Stimulated activated CD4-positive, alpha-beta T cell treated with anti-CD3 and anti-CD28 coated beads, Interleukin-1b, Interleukin-23, amount 100 ng/mL, for 1 hour (primary cell): ENCODE measurements around the gene GABRB1.

ENCODE experiments used
- DNase-seq, 2 donors: peaks; one replicate each; pipeline ENCODE4 v3.0.0-alpha.2; 2020; ENCODE audit warnings: low read depth in 2 of 2

GABRB1 gene

DNA sequence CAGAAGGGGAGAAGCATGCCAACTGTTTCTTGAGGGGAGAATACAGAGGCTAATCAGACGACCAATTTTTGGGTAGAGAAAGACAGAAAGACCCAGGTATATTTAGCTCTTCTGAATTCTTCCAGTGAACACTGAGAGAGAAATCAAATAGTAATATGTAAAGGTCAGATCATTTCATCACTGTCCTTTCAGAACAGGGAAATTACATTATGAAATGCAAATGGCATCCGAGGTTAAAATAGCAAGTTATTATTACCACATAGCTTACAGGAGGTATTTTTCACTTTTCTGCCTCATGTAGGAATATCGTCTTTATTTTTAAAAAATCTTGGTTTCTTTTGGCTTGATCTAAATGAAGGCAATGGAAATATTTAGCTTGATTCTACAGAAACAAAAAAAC lies 18.0 kb downstream of the GABRB1 start:
- no peak for DNase-seq

DNA sequence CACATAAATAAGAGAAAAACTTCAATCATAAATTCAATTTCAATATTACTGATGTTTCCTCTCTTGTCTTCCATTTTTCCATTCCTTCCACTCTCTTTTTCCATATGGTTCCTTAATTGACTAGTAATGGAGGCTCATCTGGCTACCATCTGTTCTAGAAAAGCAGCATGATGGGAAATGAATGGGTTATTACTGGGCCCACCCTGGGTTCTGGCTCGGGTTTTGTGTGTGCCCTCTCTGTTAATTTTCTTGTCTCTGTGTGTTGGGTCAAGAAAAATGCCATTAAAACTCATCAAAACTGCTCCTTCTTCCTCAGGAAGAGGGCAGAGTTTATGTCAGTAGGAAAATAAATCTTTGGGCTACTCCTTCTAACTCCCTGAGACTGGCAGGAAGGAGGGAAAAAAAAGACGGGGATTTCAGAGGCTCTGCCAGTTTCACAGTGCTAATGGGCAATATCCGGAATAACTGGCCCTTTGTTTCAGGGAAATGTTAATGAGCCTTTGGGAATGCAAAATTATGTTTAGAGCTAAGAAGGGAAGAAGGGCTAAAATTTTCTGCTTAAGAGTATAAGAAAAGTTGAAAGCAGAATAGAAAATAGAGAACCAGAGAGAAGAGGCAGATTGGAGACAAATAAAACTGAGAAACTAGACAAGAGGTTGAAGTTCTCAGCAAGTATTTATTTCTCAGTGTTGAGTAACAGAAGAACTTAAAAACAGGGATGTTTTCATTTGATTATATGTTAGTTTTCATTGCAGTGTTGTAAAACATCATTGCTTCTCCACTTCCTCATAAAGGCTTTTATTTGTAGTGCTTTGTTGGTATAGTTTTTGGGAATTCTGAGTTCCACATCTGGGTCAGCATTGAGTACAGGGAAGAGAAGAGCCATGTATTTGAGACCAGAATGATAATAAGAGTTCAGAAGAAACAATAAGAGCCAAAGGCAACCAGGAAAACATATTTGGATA lies 19.7 kb downstream of the GABRB1 start:
- DNase-seq = no peak

DNA sequence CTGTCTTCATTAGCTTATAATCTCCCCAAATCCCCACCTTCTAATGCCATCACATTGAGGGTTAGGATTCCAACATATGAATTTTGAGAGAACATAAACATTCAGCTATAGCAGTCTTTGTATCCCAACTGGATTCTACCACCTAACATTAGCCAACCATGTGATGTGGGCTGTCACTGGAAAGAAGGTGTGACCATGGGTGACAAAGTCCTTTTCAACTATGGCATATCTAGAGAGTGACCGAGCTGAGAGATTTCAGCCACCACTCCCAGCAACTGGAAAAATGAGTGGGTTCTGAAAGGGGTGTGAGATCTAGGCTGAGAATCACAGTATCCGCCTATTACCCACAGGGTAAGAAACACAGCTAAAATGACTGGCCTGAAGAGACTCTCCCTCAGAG lies 22.1 kb downstream of the GABRB1 start:
- no peak for DNase-seq

DNA sequence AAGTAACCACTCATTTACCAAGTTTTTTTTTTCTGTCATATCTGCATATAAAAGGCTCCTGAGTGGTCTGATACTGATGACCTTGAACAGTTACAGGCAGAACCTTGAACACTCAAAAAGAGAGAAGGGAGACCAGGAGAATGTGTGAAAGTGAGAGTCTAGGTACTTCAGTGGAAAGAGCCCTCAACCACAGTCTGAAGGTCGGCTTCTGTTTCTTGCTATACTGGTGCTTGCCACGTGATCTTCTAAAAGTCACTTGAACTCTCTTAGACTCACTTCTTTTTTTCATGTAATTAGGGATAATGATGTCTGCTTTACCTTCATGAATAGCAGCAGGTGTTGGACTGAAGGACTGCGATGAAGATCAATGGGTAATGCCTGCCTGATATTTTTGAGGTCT lies 22.8 kb downstream of the GABRB1 start:
- DNase-seq = no peak

DNA sequence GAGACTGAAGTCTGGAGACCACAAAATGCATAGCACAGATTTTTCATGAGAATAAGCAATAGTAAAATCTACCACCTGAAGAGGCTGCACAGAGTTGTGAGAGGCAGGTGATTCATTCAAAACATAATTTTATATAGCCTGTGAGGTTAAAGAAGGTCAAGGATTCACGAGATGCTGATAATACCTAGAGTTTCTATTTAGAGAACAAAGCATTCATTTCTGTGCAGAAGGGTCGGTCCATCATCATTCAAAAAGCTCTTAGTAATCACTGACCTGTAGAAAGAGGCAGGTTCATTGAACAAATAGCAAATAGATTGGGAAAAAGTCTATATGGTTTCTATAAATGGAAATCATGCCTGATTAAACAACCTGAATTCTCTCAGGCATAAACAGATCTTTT lies 26.6 kb downstream of the GABRB1 start:
- no peak for DNase-seq

DNA sequence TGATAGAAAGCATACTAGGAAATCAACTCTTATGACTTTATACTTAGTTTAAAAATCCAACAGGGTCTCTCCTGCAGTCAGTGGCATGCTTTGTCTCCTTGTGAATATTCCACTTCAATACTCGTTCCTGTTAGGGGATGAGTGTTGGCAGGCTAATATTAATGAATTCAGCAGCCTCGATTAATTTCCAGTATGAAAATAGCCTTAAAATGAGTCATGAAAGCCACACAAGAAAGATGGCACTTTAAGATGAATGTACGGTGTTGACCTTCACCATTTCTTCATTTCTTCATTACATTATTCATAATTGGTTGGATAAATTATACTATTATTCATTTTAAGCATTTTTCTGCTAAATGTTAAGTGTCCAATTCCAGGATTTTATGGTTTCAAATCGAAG lies 29.2 kb downstream of the GABRB1 start:
- DNase-seq = no peak

DNA sequence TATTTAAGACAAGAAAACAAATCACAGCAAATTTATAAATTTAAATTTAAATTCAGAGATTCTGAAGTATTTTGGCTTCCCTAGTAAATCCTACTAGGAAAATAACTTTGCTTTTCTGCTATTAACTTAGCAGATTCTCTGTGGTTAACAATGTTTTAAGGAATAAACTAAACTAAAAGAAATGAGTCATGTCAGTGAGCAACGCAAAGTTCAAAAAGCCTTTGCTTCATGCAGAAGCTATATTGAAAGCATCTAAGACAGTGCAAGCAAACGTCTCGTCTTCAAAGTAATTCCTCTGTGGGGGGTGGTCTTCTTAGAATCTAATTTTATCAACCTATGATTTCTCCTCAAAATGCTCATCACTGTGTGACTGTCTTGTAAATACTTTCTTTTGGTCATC lies 30.1 kb downstream of the GABRB1 start:
- no peak for DNase-seq

DNA sequence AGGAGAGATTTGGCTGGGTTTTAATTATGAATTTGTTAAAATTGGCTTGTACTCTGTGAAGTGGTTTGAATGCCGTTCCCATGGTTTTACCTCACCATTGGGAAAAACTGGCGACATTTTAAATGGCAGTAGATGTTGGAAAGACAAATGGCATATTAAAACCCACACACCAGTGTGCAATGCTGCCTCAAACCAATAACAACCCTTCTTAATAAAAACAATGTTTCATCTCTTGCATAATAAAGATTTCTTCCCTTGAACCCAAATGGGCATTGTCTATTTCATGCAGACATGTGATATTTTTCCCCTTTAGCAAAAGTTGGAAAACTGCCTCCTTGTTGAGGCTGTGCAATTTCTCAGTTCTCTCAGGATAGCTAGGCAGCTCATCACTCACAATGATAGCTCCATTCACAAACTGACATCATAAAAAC lies 33.7 kb downstream of the GABRB1 start:
- no peak for DNase-seq

DNA sequence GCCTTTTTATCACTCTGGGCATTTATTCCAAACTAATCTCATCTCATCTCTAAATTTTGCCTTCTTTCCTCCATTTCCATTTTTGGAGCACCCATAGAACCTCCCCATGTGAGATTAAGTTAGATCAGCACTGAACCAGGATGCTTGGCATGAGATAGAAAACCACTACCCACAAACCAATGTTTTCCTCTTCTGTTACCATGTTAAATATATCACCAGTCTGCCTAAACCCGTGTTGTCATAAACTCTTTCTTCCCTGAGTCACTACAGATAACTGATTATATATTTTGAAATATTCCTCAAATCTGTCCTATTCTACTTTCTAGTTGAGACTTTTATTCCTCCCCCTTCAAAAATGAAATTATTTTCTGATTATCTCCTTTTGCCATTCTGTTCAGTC lies 37.6 kb downstream of the GABRB1 start:
- no peak for DNase-seq

DNA sequence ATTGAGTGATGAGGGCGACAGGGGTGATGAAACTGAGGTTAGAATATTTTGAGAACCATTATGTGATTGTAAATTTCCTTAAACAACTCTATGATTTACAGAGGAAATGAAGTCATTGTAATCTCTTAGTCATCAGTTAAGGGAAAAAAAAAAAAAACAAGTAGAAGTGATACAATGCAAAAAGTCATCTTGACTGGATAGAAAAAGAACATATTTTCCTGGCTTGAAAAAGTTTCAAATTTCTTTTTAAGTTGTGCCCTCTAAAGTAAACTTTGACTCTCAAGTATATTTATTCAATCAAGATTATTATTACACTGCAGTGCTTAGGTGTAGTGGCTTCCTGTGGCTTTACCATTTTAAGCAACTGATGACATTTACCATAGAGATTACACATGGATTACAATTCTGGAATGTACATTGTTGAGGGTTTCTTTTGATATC lies 40.6 kb downstream of the GABRB1 start:
- no peak for DNase-seq

DNA sequence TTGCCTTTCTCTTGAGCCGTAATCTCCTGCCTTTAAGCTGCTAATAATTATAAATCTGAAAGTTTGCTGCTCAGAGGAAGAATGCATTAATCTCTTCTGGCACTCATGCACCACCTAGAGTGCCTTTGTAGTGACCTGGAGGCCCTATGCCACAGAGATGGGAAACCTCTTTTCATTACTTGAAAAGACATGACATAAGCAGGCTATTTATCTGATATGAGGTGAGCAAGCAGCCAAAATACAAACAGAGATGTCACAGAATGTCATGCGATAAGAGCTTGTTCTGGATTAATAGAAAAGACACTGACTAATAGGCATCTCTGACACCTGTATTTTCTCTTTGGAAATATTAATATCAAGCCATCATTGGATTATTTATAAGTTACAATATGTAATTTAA lies 42.3 kb downstream of the GABRB1 start:
- DNase-seq = no peak

DNA sequence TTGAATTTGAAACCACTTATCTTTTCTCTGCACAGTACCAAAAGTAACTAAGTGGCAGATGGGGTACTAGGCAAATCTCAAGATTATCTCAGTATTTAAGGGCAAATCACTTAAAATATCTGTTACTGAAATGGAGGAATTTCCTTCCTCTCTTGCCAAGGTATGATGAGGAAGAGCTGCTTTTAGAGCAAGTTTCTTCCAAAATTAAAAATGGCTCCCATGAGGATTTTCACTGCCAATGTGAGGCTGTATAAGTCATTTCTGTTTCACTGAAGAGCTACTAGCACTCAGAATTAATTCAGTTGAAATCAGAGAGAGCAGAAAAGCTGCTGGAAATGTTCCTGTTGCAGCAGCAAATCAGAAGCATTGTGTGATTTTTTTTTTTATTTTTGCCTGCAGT lies 43.4 kb downstream of the GABRB1 start:
- no peak for DNase-seq

DNA sequence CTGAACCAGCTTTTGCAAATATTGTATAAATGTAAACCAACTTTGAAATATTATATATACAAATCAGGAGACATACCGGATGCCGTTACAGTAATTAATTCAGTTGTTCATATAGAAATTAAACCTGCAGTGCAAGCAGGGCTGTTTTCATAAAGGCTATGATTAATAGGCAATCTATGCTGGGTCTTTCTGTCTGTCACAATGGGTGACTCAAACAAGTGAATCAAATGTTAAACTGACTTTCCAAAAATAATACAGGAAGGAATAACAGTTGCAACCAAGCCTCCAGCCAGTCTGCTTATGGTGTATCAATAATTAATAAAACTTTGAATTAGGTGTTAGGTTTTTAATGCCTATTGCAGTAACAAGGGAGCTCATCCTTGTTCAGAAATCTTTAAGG lies 43.9 kb downstream of the GABRB1 start:
- DNase-seq = no peak

DNA sequence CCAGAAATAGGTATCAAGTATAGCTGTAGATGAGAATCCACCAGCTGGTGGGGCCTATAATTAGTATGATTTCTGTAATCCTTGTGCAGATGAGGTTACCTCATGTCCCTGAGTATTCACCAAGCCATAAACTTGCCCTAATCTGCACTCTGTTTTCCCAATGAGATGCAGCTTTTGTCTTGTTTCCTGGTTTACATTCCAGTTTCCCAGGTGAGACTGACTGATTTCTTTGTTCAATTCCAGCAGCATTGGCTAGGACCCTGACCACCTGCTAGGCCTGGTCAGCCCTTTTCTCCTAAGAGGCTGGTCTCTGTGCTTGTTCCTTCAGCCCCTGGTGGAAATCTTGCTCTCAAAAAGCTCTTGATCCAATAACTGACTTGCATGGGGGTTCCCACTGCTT lies 44.6 kb downstream of the GABRB1 start:
- no peak for DNase-seq

DNA sequence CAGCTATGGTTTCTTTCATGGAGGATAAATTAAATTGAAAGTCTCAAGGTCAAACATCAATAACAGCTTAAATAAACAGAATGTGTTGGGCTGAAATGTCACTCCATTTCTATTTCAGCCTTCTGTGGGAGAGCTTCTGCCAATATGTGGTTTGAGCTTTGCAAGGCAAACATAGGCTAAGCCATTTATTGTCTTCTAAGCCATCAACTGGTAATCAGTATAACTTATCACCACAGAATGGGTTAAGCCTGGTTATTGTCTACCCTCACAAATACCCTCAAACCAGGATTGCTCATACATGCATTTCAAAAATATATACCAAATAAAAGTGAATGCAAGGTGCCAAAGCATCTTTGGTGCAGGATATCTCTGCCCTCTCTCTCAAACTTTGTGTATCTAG lies 52.7 kb downstream of the GABRB1 start:
- DNase-seq = no peak

DNA sequence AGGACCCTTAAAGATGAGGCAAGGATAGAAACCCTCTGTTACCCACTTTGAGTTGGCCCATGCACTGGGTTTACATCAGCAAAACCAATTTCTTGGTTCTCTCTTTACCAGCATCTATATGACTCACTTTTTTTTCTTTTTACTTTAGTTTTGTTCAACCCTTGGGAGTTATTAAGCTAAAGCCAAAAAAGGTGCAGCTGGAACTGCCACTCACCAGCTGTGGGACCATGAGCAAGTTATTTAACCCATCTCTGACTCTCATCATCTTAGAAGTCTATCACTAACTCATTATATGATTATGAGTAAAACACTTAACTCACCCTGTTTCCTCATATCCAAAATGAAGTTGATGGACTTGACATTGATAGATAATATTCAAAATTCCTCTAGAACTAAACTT lies 53.4 kb downstream of the GABRB1 start:
- DNase-seq = no peak

DNA sequence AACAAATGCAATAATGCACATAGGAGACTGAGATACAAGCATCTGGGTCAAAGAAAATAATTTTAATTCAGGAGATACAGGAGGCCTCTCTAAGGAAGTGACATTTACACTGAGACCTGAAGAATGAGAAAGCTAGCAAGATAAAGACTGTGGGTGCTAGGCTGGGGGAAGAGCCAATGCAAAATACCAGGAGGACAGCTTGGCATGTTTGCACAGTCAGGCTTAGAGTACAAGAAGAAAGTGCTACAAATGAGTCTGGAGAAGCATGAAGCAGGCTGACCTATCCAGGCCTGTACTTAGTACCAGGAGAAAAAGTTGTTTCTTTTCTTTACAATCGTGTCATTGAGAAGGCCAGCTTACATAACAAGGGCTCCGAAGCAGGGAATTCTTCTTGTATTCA lies 56.9 kb downstream of the GABRB1 start:
- no peak for DNase-seq

DNA sequence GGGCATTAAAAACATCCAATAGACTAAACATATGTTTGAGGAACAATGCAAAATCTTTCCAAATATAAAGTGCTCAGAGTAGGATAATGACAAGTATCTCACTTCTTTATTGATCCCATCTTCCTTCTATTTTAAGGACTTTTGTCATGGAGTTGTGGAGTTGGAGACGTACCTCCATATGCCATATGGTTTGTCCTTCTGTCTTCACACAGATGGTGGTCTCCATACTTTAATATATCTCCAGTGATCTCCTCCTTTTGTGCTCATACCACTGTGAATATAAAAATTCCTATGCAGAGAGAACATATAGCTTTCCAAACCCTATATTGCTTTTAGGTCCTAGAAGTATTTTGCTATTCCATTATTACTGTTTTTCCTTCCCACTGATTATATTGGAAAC lies 64.5 kb downstream of the GABRB1 start:
- DNase-seq = no peak

DNA sequence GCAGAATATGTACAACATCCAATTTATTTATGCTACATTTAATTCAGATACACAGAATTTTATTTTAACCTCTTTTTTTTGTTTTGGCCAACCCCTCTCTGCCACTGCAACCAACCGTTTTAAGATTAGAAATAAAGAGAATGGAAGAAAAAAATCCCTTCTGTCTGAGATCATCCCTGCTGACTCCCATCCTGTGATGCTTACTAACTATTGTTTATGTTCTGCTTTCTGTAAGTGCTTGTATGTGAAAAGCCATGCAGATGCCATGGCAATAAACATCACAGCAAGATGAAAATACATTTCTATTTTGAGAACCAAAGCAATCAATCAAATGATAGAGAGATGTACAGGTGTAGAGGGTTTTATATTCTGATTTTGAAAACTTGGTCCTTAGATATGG lies 70.1 kb downstream of the GABRB1 start:
- no peak for DNase-seq

DNA sequence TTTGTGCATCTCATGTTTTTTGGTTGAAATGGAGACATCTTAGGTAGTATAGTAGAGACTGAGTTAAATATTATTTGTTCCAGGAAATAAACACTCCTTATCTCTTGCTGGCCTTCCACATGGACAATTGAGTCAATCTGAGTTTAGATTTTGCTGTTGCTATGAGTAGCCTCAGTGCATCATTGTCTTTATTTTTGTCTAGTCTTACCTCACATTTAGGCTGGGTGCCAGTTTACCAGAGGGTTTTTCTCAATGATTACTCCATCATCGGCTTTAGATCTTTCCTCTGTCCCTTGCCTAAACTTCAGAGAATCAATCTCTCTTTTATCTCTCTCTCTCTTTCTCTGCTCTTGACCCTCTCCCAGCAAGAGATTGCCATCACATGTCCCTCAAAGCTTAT lies 73.6 kb downstream of the GABRB1 start:
- DNase-seq = no peak

DNA sequence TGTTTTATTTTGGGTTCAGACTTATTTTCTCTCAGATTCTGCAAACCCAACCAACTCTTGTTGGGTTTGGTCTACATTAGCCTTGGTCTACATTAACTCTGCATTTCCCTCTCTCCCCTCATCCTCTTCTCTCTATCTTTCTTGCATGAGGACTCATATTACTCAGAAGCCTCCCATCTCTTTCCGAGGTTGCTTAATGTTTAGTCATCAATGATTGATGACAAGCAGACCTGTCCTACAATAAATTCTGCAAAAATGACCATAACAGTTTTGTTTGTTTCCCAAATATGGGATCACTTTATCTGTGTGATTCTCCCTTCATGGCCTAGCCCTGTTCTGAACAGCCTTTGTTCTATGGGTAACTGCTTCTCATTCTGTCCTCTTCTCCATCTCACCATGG lies 75.2 kb downstream of the GABRB1 start:
- DNase-seq = no peak

DNA sequence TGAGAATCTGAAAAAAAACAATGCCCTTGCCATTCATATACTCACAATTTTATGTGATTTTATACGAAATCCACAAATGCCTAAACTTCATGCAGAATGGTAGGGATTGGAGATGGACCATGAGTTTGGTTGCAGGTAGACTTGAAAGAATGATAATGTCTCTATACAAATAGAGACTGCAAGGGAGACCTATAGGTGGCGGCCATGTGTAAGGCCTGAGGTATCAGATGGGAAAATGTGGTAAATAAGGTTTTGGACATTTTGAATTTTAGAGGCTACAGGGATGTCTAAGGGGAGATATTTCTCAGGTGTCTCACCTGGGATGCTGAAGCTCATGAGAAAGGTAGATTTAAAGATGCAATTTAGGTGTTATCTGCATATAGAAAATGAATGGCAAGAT lies 78.0 kb downstream of the GABRB1 start:
- DNase-seq = no peak

DNA sequence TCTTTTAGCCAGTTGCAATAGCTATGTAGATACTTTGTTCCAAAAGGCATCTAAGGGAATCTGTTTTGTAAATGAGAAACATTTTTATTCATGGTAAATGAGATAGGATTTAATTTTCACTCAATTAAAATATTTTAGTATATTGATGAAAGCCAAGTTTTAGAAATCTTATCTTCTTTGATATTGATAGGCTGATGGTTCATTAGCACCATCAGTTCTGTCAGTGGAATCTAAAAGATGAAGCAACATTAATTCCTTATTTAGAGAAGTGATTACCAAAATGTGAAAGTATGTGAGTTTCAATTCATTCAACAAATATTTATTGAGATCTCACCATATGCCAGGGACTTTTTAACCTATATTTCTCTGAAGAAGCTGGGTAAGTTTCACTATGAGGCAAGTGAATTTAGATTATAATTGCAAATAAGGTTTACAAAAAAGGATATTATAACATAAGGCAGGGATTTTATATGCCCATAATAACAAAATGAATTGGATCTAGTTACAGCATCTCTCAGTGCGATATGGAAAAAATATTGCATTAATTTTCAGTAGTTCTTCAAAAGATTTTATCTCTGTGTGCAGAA lies 79.3 kb downstream of the GABRB1 start:
- no peak for DNase-seq
